Neuronal stem cell (in vitro differentiated cells): ENCODE results near the gene JPH2.
A peak's percentile ranks its signal among the peaks of the same experiment; 100 is the strongest.

Experiments
- DNase-seq: peaks from one replicate; pipeline ENCODE4 v3.0.0-alpha.2; 2013; ENCODE audit warnings: low spot score
- H2AFZ ChIP-seq: one replicate; pipeline ENCODE4 v1.6.1; 2013; ENCODE audit warnings: mild to moderate bottlenecking, low read length, inconsistent platforms
- H2AK5ac ChIP-seq: 2 replicates; pipeline ENCODE4 v1.6.1; 2013; ENCODE audit warnings: low read depth, mild to moderate bottlenecking, inconsistent platforms, low read length, moderate library complexity, mixed read lengths
- H2BK120ac ChIP-seq: 2 replicates; pipeline ENCODE4 v1.6.1; 2013; ENCODE audit warnings: low read depth, mild to moderate bottlenecking, inconsistent platforms, low read length, moderate library complexity, mixed read lengths
- H2BK12ac ChIP-seq: one replicate; pipeline ENCODE4 v1.6.1; 2013; ENCODE audit warnings: low read length, inconsistent platforms
- H2BK15ac ChIP-seq: 2 replicates; pipeline ENCODE4 v1.6.1; 2013; ENCODE audit warnings: mild to moderate bottlenecking, low read length, inconsistent platforms, mixed read lengths
- H2BK5ac ChIP-seq: one replicate; pipeline ENCODE4 v1.6.1; 2013; ENCODE audit warnings: inconsistent platforms, mild to moderate bottlenecking, low read length, moderate library complexity
- H3K14ac ChIP-seq: one replicate; pipeline ENCODE4 v1.6.1; 2013; ENCODE audit warnings: low read length, inconsistent platforms
- H3K18ac ChIP-seq: 2 replicates; pipeline ENCODE4 v1.6.1; 2013; ENCODE audit warnings: low read length, inconsistent platforms
- H3K23ac ChIP-seq: 2 replicates; pipeline ENCODE4 v1.6.1; 2013; ENCODE audit warnings: low read depth, mild to moderate bottlenecking, mixed read lengths, low read length, inconsistent platforms; ENCODE audit not compliant: poor library complexity
- H3K27ac ChIP-seq: replicated peaks from 3 replicates; pipeline ENCODE4 v1.5.1; 2013; ENCODE audit warnings: low read length, inconsistent platforms
- H3K27me3 ChIP-seq, 3 experiments: 2 replicates each; pipeline ENCODE4 v1.6.1; 2013; ENCODE audit warnings: low read length in 3 of 3, mild to moderate bottlenecking in 2 of 3, inconsistent platforms in 1 of 3, low read depth in 1 of 3, mixed read lengths in 1 of 3, moderate library complexity in 1 of 3; ENCODE audit not compliant: control insufficient read depth in 3 of 3, insufficient read depth in 3 of 3
- H3K36me3 ChIP-seq, 2 donors: replicated peaks in 1 of 2; 2 replicates each; pipeline ENCODE4 v1.6.1; 2013; ENCODE audit warnings: low read length in 2 of 2; ENCODE audit not compliant: control insufficient read depth in 2 of 2, insufficient read depth in 2 of 2
- H3K4ac ChIP-seq: 2 replicates; pipeline ENCODE4 v1.6.1; 2013; ENCODE audit warnings: inconsistent platforms, mild to moderate bottlenecking, low read length, moderate library complexity
- H3K4me1 ChIP-seq, 2 donors: 1 replicate in 1 of 2; 2 replicates in 1 of 2; pipeline ENCODE4 v1.6.1; 2013; ENCODE audit warnings: low read length in 2 of 2, low read depth in 1 of 2; ENCODE audit not compliant: control insufficient read depth in 2 of 2, insufficient read depth in 1 of 2
- H3K4me2 ChIP-seq: one replicate; pipeline ENCODE4 v1.6.1; 2013; ENCODE audit warnings: mild to moderate bottlenecking, low read length, inconsistent platforms; ENCODE audit not compliant: insufficient read depth, poor library complexity, severe bottlenecking
- H3K4me3 ChIP-seq, 2 donors: 2 replicates each; pipeline ENCODE4 v1.5.1; 2013; ENCODE audit warnings: low read length in 2 of 2, mild to moderate bottlenecking in 2 of 2, inconsistent platforms in 1 of 2, moderate library complexity in 1 of 2
- H3K79me1 ChIP-seq: one replicate; pipeline ENCODE4 v1.6.1; 2013; ENCODE audit warnings: low read depth, mild to moderate bottlenecking, inconsistent platforms, low read length, moderate library complexity
- H3K9ac ChIP-seq: one replicate; pipeline ENCODE4 v1.6.1; 2013; ENCODE audit warnings: mild to moderate bottlenecking, low read depth, low read length, inconsistent platforms; ENCODE audit not compliant: poor library complexity
- H3K9me3 ChIP-seq, 2 donors: replicated peaks in 1 of 2; 2 replicates each; pipeline versions ENCODE3 to v1.6.1; 2013; ENCODE audit warnings: low read length in 2 of 2, mild to moderate bottlenecking in 2 of 2, inconsistent platforms in 1 of 2, low read depth in 1 of 2, mixed read lengths in 1 of 2, moderate library complexity in 1 of 2; ENCODE audit not compliant: control insufficient read depth in 2 of 2, insufficient read depth in 1 of 2
- H4K8ac ChIP-seq: one replicate; pipeline ENCODE4 v1.6.1; 2013; ENCODE audit warnings: low read depth, mild to moderate bottlenecking, inconsistent platforms, low read length, moderate library complexity
- H4K91ac ChIP-seq: one replicate; pipeline ENCODE4 v1.6.1; 2013; ENCODE audit warnings: low read length, low read depth, mild to moderate bottlenecking, inconsistent platforms; ENCODE audit not compliant: poor library complexity
- WGBS, 2 donors: extraction: QIAGEN DNeasy Blood & Tissue Kit; methylation state at CpG; one replicate each; pipeline ENCODE4 v1.1.7; 2013; ENCODE audit warnings: missing lambda C conversion rate in 2 of 2, mixed read lengths in 1 of 2; ENCODE audit not compliant: insufficient read length in 2 of 2, insufficient replicate concordance in 1 of 2; ENCODE audit errors: extremely low coverage in 2 of 2; 5-methylcytosine and 5-hydroxymethylcytosine counted together

Gene JPH2

DNA sequence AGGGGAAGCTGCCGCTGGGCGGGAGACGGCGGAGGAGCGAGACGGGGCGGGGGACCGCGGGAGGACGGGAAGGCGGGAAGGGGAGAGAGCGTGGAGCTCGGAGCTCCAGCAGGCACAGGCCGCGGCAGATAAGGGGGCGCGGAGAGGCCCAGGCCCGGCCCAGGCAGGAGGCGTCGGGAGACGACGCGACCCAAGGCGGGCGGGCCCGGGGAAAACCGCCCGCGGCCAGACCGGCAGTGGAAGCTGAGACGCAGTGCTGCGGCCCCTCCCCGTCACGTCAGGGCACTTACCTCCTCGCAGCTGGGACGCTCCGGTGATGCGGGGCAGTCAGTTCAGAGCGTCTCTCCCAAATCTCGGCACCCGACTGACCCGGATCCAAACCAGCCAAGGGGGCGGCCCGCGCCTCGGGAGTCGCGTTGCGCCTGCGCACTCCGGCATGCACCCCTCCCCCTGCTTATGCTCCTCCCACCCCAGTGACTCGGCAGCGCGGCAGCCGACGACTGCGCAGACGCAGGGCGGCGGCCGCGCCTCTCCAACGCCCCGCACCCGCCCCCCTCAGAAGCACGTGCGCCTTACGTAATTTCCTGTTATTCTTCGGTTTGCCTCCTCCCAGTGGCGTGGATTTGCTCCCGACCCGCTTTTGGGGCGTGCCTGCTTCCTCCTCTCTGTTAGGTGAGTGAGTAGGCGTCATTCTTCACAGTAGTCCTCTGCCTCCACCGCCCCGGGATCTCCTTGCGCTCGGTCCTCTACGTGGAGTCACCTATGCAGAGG is 23.6 kb upstream of the JPH2 start, which contains the start of gene OSER1:
TSS of gene OSER1 (minus strand) at position 366 of the 771 bp plus-strand sequence. CDS start 3,814 bp downstream, outside the sequence.
- Histone ChIP-seq H2AK5ac (peak within 1 kb of the TSS; percentile 35), H3K4me2 (peak within 1 kb of the TSS; percentile 72), H3K14ac (peak within 1 kb of the TSS; percentile 77), H2BK5ac (peak within 1 kb of the TSS; percentile 85), H3K27me3 (no peaks in the 10 kb centered on the region), H3K9ac (peak within 1 kb of the TSS; percentile 97), H3K27ac (peak within 1 kb of the TSS; percentile 86), H2BK120ac (peak within 1 kb of the TSS; percentile 85), H3K9me3 (no peaks in the 10 kb centered on the region), H4K91ac (peak within 1 kb of the TSS; percentile 22), H3K18ac (peak within 1 kb of the TSS; percentile 94), H2AFZ (peak within 1 kb of the TSS; percentile 92), H2BK15ac (peak within 1 kb of the TSS; percentile 45), H3K79me1 (peaks cover 2% of the 10 kb centered on the region), H2BK12ac (no peak within 1 kb of the TSS), H3K4me1 (peaks cover 4 to 17% of the 10 kb centered on the region in 2 donors), H3K4me3 (peak within 1 kb of the TSS; percentile 76 to 94), H4K8ac (no peak within 1 kb of the TSS), H3K23ac (peak within 1 kb of the TSS; percentile 86), H3K36me3 (peaks cover 1 to 17% of the 10 kb centered on the region in 2 donors), H3K4ac (no peak within 1 kb of the TSS)
- DNase-seq: peak; percentile 97
- WGBS, 2 donors: no CpG with 5 or more reads among the region's 79 CpGs

DNA sequence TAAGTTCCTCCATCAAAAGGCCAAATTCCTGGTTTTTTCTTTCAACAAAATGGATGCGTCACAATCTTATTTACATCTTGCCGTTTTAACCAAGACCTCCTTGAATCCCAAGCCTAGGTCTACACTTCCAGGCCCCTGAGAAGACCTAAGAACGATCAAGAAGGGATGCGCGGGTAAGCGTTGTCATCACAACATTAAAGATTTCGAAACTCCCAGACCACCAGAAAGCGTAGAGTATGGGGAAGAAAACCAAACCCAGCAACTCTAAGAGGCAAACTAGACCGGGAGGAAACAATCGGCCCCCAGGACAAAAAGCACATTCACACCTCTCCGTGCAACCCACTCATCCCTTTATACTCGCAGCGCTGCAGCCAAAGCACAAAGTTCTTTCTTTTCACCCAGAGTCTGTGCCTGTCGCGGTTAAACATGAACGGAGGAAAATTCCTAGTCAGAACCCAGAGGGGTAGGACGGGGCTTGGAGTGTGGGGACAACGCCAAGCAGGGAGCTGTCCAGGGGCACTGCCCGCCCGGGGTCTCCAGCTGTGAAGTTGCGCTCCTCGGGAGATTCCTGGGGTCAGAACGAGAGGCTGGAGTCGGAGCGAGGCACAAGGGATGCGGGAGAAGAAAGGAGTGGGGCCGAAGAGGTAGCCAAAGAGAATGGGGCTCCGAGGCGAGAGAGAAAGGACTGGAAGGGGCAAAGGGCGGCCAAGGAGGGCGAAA is 22.9 kb upstream of the JPH2 start:
- H3K9ac ChIP-seq: peak overlapping the region; percentile 97
- peak overlapping the region; percentile 76 to 94 for H3K4me3 ChIP-seq
- peak overlapping the region; percentile 77 for H3K14ac ChIP-seq
- H2BK12ac ChIP-seq: no peak overlapping the region
- peaks cover 4 to 24% of the 10 kb centered on the region in 2 donors for H3K36me3 ChIP-seq
- peaks cover 2% of the 10 kb centered on the region for H3K79me1 ChIP-seq
- H2AK5ac ChIP-seq: peak overlapping the region; percentile 35
- DNase-seq: peak; percentile 47
- H3K27me3 ChIP-seq: no peaks in the 10 kb centered on the region
- peak overlapping the region; percentile 94 for H3K18ac ChIP-seq
- no peaks in the 10 kb centered on the region for H3K9me3 ChIP-seq
- H3K4ac ChIP-seq: no peak overlapping the region
- peak overlapping the region; percentile 91 for H2AFZ ChIP-seq
- WGBS, 2 donors: no CpG with 5 or more reads among the region's 31 CpGs
- H2BK15ac ChIP-seq: peak overlapping the region; percentile 45
- peak overlapping the region; percentile 22 for H4K91ac ChIP-seq
- peak overlapping the region; percentile 85 for H2BK120ac ChIP-seq
- H3K4me2 ChIP-seq: peak overlapping the region; percentile 69
- no peak overlapping the region for H4K8ac ChIP-seq
- H3K27ac ChIP-seq: peak overlapping the region; percentile 86
- peak overlapping the region; percentile 86 for H3K23ac ChIP-seq
- H3K4me1 ChIP-seq: peaks cover 4 to 17% of the 10 kb centered on the region in 2 donors
- H2BK5ac ChIP-seq: peak overlapping the region; percentile 85

DNA sequence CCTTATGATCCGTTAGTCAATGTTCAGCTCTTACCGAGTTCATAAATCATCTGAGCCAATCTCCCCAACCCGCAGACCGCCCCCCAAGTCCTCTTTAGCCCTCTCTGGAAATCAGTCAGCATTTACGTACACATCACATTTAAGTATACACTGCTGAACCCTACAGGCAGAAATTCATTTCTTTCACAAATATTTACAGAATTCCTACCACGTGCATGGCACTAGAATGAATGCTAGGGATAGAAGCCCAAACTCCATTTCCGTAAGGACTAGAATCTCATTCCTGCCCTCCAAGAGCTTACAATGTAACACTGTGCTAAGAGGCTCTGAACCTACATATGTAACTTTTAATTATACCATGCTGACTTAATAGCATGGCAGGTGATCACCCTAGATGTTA is 21.8 kb upstream of the JPH2 start:
- Histone ChIP-seq H3K9ac (no peak overlapping the region), H3K27ac (no peak overlapping the region), H3K9me3 (no peaks in the 10 kb centered on the region), H3K4ac (no peak overlapping the region), H3K4me1 (peaks cover 4 to 17% of the 10 kb centered on the region in 2 donors), H2BK120ac (no peak overlapping the region), H3K36me3 (peaks cover 6 to 35% of the 10 kb centered on the region in 2 donors), H3K79me1 (peaks cover 2% of the 10 kb centered on the region), H3K14ac (no peak overlapping the region), H4K8ac (no peak overlapping the region), H2BK15ac (no peak overlapping the region), H3K27me3 (no peaks in the 10 kb centered on the region), H2AK5ac (no peak overlapping the region), H4K91ac (no peak overlapping the region), H2AFZ (no peak overlapping the region), H2BK5ac (no peak overlapping the region), H3K18ac (no peak overlapping the region), H3K4me2 (no peak overlapping the region), H3K4me3 (peak overlapping the region in 1 of 2 donors; percentile 76), H2BK12ac (no peak overlapping the region), H3K23ac (no peak overlapping the region)
- no CpG with 5 or more reads among the region's 7 CpGs for WGBS, 2 donors
- no peak for DNase-seq

DNA sequence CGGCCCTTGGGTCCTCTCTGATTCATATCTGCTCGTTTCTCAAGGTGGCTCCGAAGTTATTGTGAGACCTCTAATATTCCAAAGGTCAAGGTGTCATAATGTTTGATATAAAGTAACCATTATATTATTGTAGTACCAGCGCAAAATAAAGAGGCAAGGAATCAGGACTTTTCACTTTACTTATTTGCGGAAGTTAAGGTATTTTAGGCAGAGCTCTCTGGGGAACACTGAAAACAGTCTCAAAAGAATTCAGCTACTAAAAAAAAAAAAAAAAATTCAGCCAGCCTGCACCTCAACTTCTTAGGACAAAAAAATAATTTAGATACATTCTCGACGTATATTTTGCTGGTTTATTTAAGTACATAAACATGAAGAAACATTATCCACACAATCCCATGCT is 21.2 kb upstream of the JPH2 start:
- H3K14ac ChIP-seq: no peak overlapping the region
- H2BK12ac ChIP-seq: no peak overlapping the region
- no peak overlapping the region for H2BK120ac ChIP-seq
- no peak overlapping the region for H3K27ac ChIP-seq
- DNase-seq: no peak
- H3K9ac ChIP-seq: no peak overlapping the region
- H3K27me3 ChIP-seq: no peaks in the 10 kb centered on the region
- no peak overlapping the region for H4K91ac ChIP-seq
- no CpG with 5 or more reads among the region's 7 CpGs for WGBS, 2 donors
- peaks cover 4 to 17% of the 10 kb centered on the region in 2 donors for H3K4me1 ChIP-seq
- H3K23ac ChIP-seq: no peak overlapping the region
- no peak overlapping the region for H3K18ac ChIP-seq
- H4K8ac ChIP-seq: no peak overlapping the region
- H2BK5ac ChIP-seq: no peak overlapping the region
- H3K4ac ChIP-seq: no peak overlapping the region
- no peak overlapping the region for H2AFZ ChIP-seq
- H2AK5ac ChIP-seq: no peak overlapping the region
- H2BK15ac ChIP-seq: no peak overlapping the region
- H3K79me1 ChIP-seq: peaks cover 2% of the 10 kb centered on the region
- no peak overlapping the region for H3K4me2 ChIP-seq
- H3K9me3 ChIP-seq: no peaks in the 10 kb centered on the region
- H3K4me3 ChIP-seq: no peak overlapping the region
- H3K36me3 ChIP-seq: peaks cover 6 to 41% of the 10 kb centered on the region in 2 donors
